ENCODE results near the gene RAMP3.
"Not testable (repeated sequence)": the region's sequence is repeated elsewhere in the genome, so short reads cannot be mapped to it uniquely, and the experiment has no call there.

The RAMP3 gene

GRCh38 chr7:45198986-45199385, 41.4 kb downstream of the RAMP3 start:
- no peak for DNase-seq

GRCh38 chr7:45199506-45199905, 41.9 kb downstream of the RAMP3 start:
- DNase-seq = no peak

GRCh38 chr7:45202625-45203024, 45.0 kb downstream of the RAMP3 start:
- DNase-seq = no peak

- DNase-seq = no peak
Measured at GRCh38 chr7:45203036-45203435, 45.4 kb downstream of the RAMP3 start.

- no peak for DNase-seq
Measured at GRCh38 chr7:45203459-45203858, 45.9 kb downstream of the RAMP3 start.

GRCh38 chr7:45203936-45204445, 46.4 kb downstream of the RAMP3 start:
- DNase-seq = no peak

- DNase-seq = not testable (repeated sequence)
Measured at GRCh38 chr7:45206266-45206665, 48.7 kb downstream of the RAMP3 start.

- not testable (repeated sequence) for DNase-seq
Measured at GRCh38 chr7:45209909-45210308, 52.3 kb downstream of the RAMP3 start.

- DNase-seq = no peak
Measured at GRCh38 chr7:45211066-45211465, 53.5 kb downstream of the RAMP3 start.

- DNase-seq = no peak
Measured at GRCh38 chr7:45211958-45212357, 54.4 kb downstream of the RAMP3 start.

- DNase-seq = no peak
Measured at GRCh38 chr7:45212606-45213005, 55.0 kb downstream of the RAMP3 start.

- no peak for DNase-seq
Measured at GRCh38 chr7:45215601-45216062, 58.0 kb downstream of the RAMP3 start.

GRCh38 chr7:45216181-45216580, 58.6 kb downstream of the RAMP3 start:
- no peak for DNase-seq

GRCh38 chr7:45216622-45217165, 59.1 kb downstream of the RAMP3 start:
- DNase-seq = no peak

GRCh38 chr7:45217358-45217757, 59.8 kb downstream of the RAMP3 start:
- no peak for DNase-seq

- DNase-seq = no peak
Measured at GRCh38 chr7:45219130-45219529, 61.5 kb downstream of the RAMP3 start.

- no peak for DNase-seq
Measured at GRCh38 chr7:45219801-45220435, 62.3 kb downstream of the RAMP3 start.

- no peak for DNase-seq
Measured at GRCh38 chr7:45220846-45221618, 63.4 kb downstream of the RAMP3 start.

- no peak for DNase-seq
Measured at GRCh38 chr7:45221896-45222604, 64.5 kb downstream of the RAMP3 start.

- no peak for DNase-seq
Measured at GRCh38 chr7:45223078-45223477, 65.5 kb downstream of the RAMP3 start.

- DNase-seq = no peak
Measured at GRCh38 chr7:45223728-45224630, 66.4 kb downstream of the RAMP3 start.

- no peak for DNase-seq
Measured at GRCh38 chr7:45224832-45225231, 67.2 kb downstream of the RAMP3 start.
